ENCODE measurements around the gene TRAPPC5.

Gene TRAPPC5

GRCh38 chr19:7701049-7701653 is 20.5 kb downstream of the TRAPPC5 start:
- no peak overlapping the region for H3K4me3 ChIP-seq (replicated peaks; ENCODE audit: low read depth, low read length)
- no peak for TF ChIP-seq CTCF (IDR thresholded peaks at IDR 0.05; ENCODE audit: low read length, missing control alignments)
- DNase-seq (ENCODE audit: low read depth) = no peak

- DNase-seq (ENCODE audit: low read depth) = no peak
- no peak for TF ChIP-seq CTCF (IDR thresholded peaks at IDR 0.05; ENCODE audit: low read length, missing control alignments)
- no peak within 1 kb of the TSS for H3K4me3 ChIP-seq (replicated peaks; ENCODE audit: low read depth, low read length)
Observed at GRCh38 chr19:7701654-7702457, 21.2 kb downstream of the TRAPPC5 start, which contains the start of gene FCER2. TSS of gene FCER2 (minus strand) at chr19:7702131. CDS start at chr19:7699760, 2,371 bp downstream.

GRCh38 chr19:7703332-7703731 is 22.7 kb downstream of the TRAPPC5 start:
- no peak for DNase-seq (ENCODE audit: low read depth)
- no peak for TF ChIP-seq CTCF (IDR thresholded peaks at IDR 0.05; ENCODE audit: low read length, missing control alignments)
- H3K4me3 ChIP-seq (replicated peaks; ENCODE audit: low read depth, low read length) = no peak overlapping the region

- no peak overlapping the region for H3K4me3 ChIP-seq (replicated peaks; ENCODE audit: low read depth, low read length)
- no peak for DNase-seq (ENCODE audit: low read depth)
- no peak for TF ChIP-seq CTCF (IDR thresholded peaks at IDR 0.05; ENCODE audit: low read length, missing control alignments)
Observed at GRCh38 chr19:7704280-7705060, 23.8 kb downstream of the TRAPPC5 start.

- no peak for DNase-seq (ENCODE audit: low read depth)
- TF ChIP-seq CTCF (IDR thresholded peaks at IDR 0.05; ENCODE audit: low read length, missing control alignments) = no peak
- no peak overlapping the region for H3K4me3 ChIP-seq (replicated peaks; ENCODE audit: low read depth, low read length)
Observed at GRCh38 chr19:7705387-7706187, 25.0 kb downstream of the TRAPPC5 start.

- no peak for TF ChIP-seq CTCF (IDR thresholded peaks at IDR 0.05; ENCODE audit: low read length, missing control alignments)
- H3K4me3 ChIP-seq (replicated peaks; ENCODE audit: low read depth, low read length) = no peak overlapping the region
- DNase-seq (ENCODE audit: low read depth) = no peak
Observed at GRCh38 chr19:7706188-7706954, 25.7 kb downstream of the TRAPPC5 start.

All from fibroblast of pulmonary artery (primary cell).